Bronchial epithelial cell (primary cell): ENCODE results near the gene ITPKB. TPM values are rescaled to one million over a fixed set of nuclear protein-coding genes. Genes with fewer than 3 reads are reported as not detected.

Experiments
- DNase-seq: peaks from one replicate; pipeline ENCODE4 v3.0.0-alpha.2; 2010; ENCODE audit warnings: low read depth
- FAIRE-seq: peaks from 2 replicates; lab custom pipeline; 2011; peaks lifted over from hg19 to GRCh38; lab: Jason Lieb, UNC
- H3K27me3 ChIP-seq: 2 replicates; pipeline ENCODE4 v1.5.1; 2011; ENCODE audit warnings: low read length; ENCODE audit not compliant: control insufficient read depth, insufficient read depth
- H3K36me3 ChIP-seq: 2 replicates; pipeline ENCODE4 v1.5.1; 2011; ENCODE audit warnings: low read length; ENCODE audit not compliant: control insufficient read depth, insufficient read depth
- H3K4me3 ChIP-seq: 2 replicates; pipeline ENCODE4 v1.5.1; 2011; ENCODE audit warnings: mild to moderate bottlenecking, low read depth, low read length, control low read depth
- total RNA-seq: library from RNA; depleted of rRNA; stranded (reverse); fragments of >200 nt; gene quantifications from 2 replicates; pipeline ENCODE4 v1.2.1, GENCODE V29; 2014
- TF ChIP-seq, protein P1 (sequence below): IDR thresholded peaks from 2 replicates; pipeline ENCODE4 v1.5.1; 2011; ENCODE audit warnings: mild to moderate bottlenecking, moderate library complexity, low read length, control low read depth, inconsistent platforms; ENCODE audit not compliant: insufficient read depth, severe bottlenecking

Gene ITPKB
- total RNA-seq, 1 donor from 2014 or later = 1.3 TPM

DNA sequence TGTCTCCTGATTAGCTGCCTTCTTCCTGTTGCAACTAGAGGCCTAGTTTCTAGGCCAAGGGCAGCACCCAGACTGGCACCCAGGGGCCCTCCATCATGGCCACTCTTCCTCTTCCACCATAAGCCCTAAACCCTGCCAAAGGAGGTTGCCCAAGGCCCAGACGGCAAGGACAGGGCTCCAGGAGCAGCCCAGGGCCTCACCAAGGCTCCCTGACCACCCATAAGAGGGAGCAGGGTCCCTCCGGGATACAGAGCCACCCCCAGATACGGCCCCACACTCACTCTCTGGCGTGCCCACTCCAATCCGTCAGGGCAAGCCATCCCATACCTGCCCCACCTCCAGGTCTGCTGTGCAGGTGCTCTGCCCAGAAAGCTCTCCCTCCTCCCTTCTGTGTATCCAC, 79.9 kb downstream of the ITPKB start:
- TF ChIP-seq, protein P1, sequence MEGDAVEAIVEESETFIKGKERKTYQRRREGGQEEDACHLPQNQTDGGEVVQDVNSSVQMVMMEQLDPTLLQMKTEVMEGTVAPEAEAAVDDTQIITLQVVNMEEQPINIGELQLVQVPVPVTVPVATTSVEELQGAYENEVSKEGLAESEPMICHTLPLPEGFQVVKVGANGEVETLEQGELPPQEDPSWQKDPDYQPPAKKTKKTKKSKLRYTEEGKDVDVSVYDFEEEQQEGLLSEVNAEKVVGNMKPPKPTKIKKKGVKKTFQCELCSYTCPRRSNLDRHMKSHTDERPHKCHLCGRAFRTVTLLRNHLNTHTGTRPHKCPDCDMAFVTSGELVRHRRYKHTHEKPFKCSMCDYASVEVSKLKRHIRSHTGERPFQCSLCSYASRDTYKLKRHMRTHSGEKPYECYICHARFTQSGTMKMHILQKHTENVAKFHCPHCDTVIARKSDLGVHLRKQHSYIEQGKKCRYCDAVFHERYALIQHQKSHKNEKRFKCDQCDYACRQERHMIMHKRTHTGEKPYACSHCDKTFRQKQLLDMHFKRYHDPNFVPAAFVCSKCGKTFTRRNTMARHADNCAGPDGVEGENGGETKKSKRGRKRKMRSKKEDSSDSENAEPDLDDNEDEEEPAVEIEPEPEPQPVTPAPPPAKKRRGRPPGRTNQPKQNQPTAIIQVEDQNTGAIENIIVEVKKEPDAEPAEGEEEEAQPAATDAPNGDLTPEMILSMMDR = no peak
- H3K4me3 ChIP-seq = no peak overlapping the region
- FAIRE-seq (no peak), DNase-seq (no peak)
- no peaks in the 10 kb centered on the region for H3K36me3 ChIP-seq
- H3K27me3 ChIP-seq = no peaks in the 10 kb centered on the region

DNA sequence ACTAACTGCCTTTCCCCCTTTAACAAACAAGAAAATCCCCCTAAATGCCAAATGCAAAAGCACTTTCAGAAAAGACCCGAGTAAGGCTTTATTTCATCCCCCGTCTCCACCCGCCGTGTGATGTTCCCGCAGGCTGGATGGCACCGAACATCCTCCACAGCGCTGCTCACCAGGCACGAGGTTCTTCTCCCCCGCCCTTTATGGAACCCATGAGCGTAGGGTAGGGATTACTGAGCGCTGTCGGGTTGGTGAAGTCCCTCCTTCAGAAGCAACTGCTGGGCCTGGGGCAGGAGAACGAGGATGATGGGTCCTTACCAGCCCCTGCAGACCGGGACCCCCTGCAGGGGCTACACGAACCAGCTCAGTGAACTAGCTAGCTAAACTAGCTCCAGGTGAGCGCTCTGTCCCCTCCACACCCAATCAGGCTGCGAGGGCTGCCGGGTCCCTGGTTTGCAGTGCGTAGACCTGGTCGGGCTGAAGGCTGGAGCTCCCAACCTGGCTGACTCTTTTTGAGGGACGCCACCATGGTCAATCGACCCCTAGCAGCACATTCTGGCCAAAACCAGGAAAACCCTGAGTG, 80.4 kb downstream of the ITPKB start:
- FAIRE-seq = no peak
- Histone ChIP-seq H3K27me3 (no peaks in the 10 kb centered on the region), H3K4me3 (no peak overlapping the region), H3K36me3 (no peaks in the 10 kb centered on the region)
- TF ChIP-seq, protein P1 = no peak
- DNase-seq = no peak

GRCh38 chr1:226657895-226658545, 81.1 kb downstream of the ITPKB start:
- DNase-seq (peak; percentile 81), FAIRE-seq (no peak)
- Histone ChIP-seq H3K36me3 (no peaks in the 10 kb centered on the region), H3K27me3 (no peaks in the 10 kb centered on the region), H3K4me3 (no peak overlapping the region)
- TF ChIP-seq, protein P1 = peak; percentile 34

GRCh38 chr1:226656601-226657277, 82.3 kb downstream of the ITPKB start:
- TF ChIP-seq, protein P1 = no peak
- FAIRE-seq (peak; percentile 72), DNase-seq (peak; percentile 94)
- Histone ChIP-seq H3K36me3 (no peaks in the 10 kb centered on the region), H3K4me3 (no peak overlapping the region), H3K27me3 (no peaks in the 10 kb centered on the region)

- Histone ChIP-seq H3K27me3 (no peaks in the 10 kb centered on the region), H3K4me3 (no peak overlapping the region), H3K36me3 (no peaks in the 10 kb centered on the region)
- DNase-seq (no peak), FAIRE-seq (no peak)
- TF ChIP-seq, protein P1 = no peak
Observed at GRCh38 chr1:226656201-226656600, 82.9 kb downstream of the ITPKB start.
